ENCODE results near the gene RANBP1. TPM values are rescaled to one million over a fixed set of nuclear protein-coding genes. Genes with fewer than 3 reads are reported as not detected.

RANBP1 gene
- total RNA-seq, 1 experiment from 2014 or later: 522 TPM

- H3K4me1 ChIP-seq (ENCODE audit: insufficient read depth, low read length): no peaks in the 10 kb centered on the region
- peaks cover 6 to 14% of the 10 kb centered on the region in 2 experiments for H3K4me1 Mint-ChIP-seq
- H3K4me2 ChIP-seq (ENCODE audit: insufficient read depth, insufficient read length, low read length): no peak overlapping the region
- no peak overlapping the region for H2AFZ ChIP-seq (ENCODE audit: low read length)
- H2BK5ac ChIP-seq (ENCODE audit: insufficient read length, low read length): no peak overlapping the region
- H3K23ac ChIP-seq (ENCODE audit: insufficient read length, low read depth, low read length): no peak overlapping the region
- DNase-seq: no peak
- H2BK120ac ChIP-seq (ENCODE audit: low read depth, low read length, poor library complexity, severe bottlenecking): no peak overlapping the region
- H3K27ac Mint-ChIP-seq: no peak overlapping the region
- H3K27me3 ChIP-seq (ENCODE audit: insufficient read depth, low read length): no peaks in the 10 kb centered on the region
- no peaks in the 10 kb centered on the region for H3K79me2 ChIP-seq (ENCODE audit: insufficient read depth, low read length)
- H3K9me3 Mint-ChIP-seq: no peaks in the 10 kb centered on the region; a peak in 1 of 5 replicates
- no CpG with 5 or more reads among the region's 14 CpGs for WGBS (ENCODE audit: extremely low coverage, insufficient read length, low lambda C conversion rate)
- H2AK5ac ChIP-seq (ENCODE audit: insufficient read length, low read length): no peak overlapping the region
- H4K91ac ChIP-seq (ENCODE audit: insufficient read length, low read depth, low read length): no peak overlapping the region
- H3K27me3 Mint-ChIP-seq (ENCODE audit: low read depth): no peaks in the 10 kb centered on the region
- no peak overlapping the region for H2BK20ac ChIP-seq (ENCODE audit: low read depth, low read length, poor library complexity, severe bottlenecking)
- peaks cover 5% of the 10 kb centered on the region for H3K23me2 ChIP-seq (ENCODE audit: insufficient read length, low read depth, low read length, poor library complexity, severe bottlenecking)
- H4K20me1 ChIP-seq (ENCODE audit: control insufficient read depth, insufficient read depth, insufficient read length): no peaks in the 10 kb centered on the region
- H2BK12ac ChIP-seq (ENCODE audit: insufficient read length, low read depth, low read length): no peak overlapping the region
- no peak overlapping the region for H2BK15ac ChIP-seq (ENCODE audit: low read depth, low read length)
- no peak overlapping the region for H3K9ac ChIP-seq (ENCODE audit: extremely low read depth, insufficient read length, low read length)
- no peak overlapping the region for H3T11ph ChIP-seq (ENCODE audit: low read length)
- no peak overlapping the region for H3K27ac ChIP-seq (ENCODE audit: insufficient read length, low read depth, low read length)
- no peaks in the 10 kb centered on the region for H3K9me3 ChIP-seq (ENCODE audit: control insufficient read depth, low read depth, low read length)
- no peak overlapping the region for H3K14ac ChIP-seq (ENCODE audit: insufficient read depth, low read length)
- no peak overlapping the region for H4K8ac ChIP-seq (replicated peaks; ENCODE audit: insufficient read length, low read depth, low read length)
- no peak overlapping the region for H3K18ac ChIP-seq (ENCODE audit: insufficient read length, low read depth, low read length)
- TF ChIP-seq CTCF (conservative IDR thresholded peaks at IDR 0.05): peak; percentile 27; the same call in 2 of the 3 replicates
- H3K36me3 Mint-ChIP-seq (ENCODE audit: insufficient read depth in 1 of 3, low read depth in 3 of 3): no peaks in the 10 kb centered on the region
- no peak overlapping the region for H3K4me3 Mint-ChIP-seq
- no peak overlapping the region for H4K5ac ChIP-seq (ENCODE audit: insufficient read length, low read depth, low read length)
- no peak overlapping the region for H3K56ac ChIP-seq (ENCODE audit: insufficient read length, low read depth, low read length)
- H3K4ac ChIP-seq (ENCODE audit: low read depth, low read length): no peak overlapping the region
- H3K79me1 ChIP-seq (ENCODE audit: insufficient read depth, low read depth, low read length, poor library complexity, severe bottlenecking): no peaks in the 10 kb centered on the region
Observed at GRCh38 chr22:20154602-20155187, 38.8 kb downstream of the RANBP1 start.

All from H9 (cell line).